ENCODE data around the gene TIAM2.

Gene TIAM2

DNA sequence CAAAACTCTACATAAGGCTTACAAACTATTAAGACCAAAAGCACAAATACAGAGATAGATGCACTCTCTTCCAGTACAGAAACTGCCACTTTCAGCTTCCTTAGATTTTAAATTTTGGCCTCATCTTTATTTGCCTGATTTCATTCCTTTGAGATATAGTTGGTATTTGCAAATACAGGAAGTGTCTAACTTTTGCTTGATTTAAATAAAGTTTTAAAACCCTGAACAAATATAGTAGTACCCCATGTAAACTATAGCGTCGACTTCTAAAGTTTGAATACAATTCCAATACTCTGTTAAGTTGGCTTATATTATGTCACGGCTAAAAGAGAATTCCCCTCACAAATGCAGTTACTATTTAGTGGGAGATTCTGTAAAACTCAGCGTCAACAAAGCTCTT lies 267.5 kb downstream of the TIAM2 start:
- TF ChIP-seq, protein P1, sequence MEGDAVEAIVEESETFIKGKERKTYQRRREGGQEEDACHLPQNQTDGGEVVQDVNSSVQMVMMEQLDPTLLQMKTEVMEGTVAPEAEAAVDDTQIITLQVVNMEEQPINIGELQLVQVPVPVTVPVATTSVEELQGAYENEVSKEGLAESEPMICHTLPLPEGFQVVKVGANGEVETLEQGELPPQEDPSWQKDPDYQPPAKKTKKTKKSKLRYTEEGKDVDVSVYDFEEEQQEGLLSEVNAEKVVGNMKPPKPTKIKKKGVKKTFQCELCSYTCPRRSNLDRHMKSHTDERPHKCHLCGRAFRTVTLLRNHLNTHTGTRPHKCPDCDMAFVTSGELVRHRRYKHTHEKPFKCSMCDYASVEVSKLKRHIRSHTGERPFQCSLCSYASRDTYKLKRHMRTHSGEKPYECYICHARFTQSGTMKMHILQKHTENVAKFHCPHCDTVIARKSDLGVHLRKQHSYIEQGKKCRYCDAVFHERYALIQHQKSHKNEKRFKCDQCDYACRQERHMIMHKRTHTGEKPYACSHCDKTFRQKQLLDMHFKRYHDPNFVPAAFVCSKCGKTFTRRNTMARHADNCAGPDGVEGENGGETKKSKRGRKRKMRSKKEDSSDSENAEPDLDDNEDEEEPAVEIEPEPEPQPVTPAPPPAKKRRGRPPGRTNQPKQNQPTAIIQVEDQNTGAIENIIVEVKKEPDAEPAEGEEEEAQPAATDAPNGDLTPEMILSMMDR (IDR thresholded peaks at IDR 0.05; ENCODE audit: extremely low read depth, insufficient read depth, missing control alignments), result no peak
- in situ Hi-C loops (cut with MboI; ENCODE audit: low pct_unique_long_range_greater_than_20kb, low sequenced_read_pairs, unreplicated experiment), result loop anchor here (25.0 kb wide), 1 partner anchor 575 kb away; no protein-coding TSS in a partner anchor
- no peak for DNase-seq (ENCODE audit: low spot score)

DNA sequence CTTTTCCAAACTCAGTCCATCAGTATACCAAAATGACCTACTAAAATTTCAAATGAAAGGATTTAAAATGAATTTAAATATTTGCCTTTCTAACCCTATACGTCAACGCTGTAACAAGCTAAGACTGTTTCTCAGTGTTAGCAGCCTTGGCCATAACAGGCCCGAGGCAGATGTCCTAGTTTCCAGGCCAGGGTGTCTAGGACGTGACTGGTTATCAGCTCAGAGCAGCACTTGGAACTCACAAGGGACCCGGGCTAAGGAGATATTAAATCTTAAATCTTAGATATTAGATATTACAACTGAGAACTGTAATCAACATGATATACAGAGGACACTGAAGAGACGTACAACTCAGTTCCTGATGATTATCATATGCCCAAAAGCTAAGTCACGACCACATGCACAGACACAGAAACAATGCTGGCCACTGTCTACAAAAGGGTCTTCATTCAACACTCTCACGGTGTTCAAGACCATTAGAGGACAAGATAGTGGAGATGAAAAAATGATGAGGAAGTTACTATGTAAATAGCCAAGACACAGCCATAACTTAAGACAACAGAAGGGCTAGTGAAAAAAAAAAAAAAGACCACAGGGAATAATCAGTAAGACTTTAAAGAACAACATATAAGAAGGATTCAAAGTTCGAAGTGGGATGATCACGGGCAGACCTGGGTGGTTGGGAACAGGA lies 268.4 kb downstream of the TIAM2 start, which contains the start of gene CLDN20:
TSS of gene CLDN20 (plus strand) at position 641 of the 691 bp plus-strand sequence. CDS start 11,707 bp downstream, outside the sequence.
- in situ Hi-C loops (cut with MboI; ENCODE audit: low pct_unique_long_range_greater_than_20kb, low sequenced_read_pairs, unreplicated experiment), result loop anchor here (25.0 kb wide), 1 partner anchor 576 kb away; no protein-coding TSS in a partner anchor
- DNase-seq (ENCODE audit: low spot score), result no peak
- TF ChIP-seq, protein P1 (IDR thresholded peaks at IDR 0.05; ENCODE audit: extremely low read depth, insufficient read depth, missing control alignments), result no peak

DNA sequence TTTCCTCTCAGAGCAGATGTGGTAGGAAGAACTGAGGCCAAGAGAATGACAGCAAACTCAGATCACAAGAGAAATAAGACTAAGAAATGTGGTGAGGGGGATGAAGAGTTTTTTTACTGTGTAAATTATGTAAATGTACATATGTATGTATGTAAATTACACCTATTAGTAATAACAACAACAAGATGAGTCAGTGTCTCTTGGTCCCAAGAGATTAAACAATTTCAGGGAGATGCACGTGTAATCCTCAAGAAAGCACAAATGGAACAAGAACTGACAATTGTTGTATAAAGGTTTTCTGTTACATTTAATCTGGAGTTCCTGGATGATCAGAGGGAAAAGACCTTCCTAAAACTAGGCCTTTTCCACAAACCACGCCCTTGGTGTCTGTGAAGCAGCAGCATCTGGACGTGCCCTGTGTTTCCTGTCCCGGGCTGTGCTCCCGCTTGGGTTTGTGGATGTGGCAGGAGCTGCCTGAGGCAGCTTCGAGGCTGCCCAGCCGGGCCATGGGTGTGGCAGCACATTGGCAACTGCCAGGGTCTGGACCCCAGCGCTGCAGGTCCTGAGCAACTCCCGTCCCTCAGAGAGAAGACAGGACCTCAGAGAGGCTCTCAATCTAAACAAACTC lies 269.7 kb downstream of the TIAM2 start:
- in situ Hi-C loops (cut with MboI; ENCODE audit: low pct_unique_long_range_greater_than_20kb, low sequenced_read_pairs, unreplicated experiment), result loop anchor here (25.0 kb wide), 1 partner anchor 578 kb away; no protein-coding TSS in a partner anchor
- TF ChIP-seq, protein P1 (IDR thresholded peaks at IDR 0.05; ENCODE audit: extremely low read depth, insufficient read depth, missing control alignments), result no peak
- DNase-seq (ENCODE audit: low spot score), result no peak

DNA sequence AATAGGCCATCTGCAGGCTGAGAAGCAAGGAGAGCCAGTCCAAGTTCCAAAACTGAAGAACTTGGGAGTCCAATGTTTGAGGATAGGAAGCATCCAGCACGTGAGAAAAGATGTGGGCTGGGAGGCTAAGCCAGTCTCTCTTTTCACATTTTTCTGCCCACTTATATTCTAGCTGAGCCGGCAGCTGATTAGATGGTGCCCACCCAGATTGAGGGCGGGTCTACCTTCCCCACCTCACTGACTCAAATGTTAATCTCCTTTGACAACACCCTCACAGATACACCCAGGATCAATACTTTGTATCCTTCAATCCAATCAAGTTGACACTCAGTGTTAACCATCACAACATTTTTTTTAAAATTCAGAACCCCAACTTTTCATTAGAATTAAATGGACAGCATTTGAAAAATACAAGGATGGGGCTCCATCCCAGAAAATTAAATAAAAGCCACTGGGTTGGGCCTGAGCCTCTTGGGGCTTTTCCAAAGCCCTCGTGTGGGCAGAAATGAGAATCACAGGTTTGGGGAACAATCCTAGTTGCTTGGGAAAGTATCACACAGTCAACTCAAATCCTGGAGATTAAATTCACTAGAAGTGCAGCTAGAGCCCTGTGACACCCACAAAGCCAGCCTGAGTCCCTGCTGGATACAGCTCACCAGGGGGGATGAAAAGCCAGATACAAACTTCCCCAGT lies 270.9 kb downstream of the TIAM2 start:
- no peak for DNase-seq (ENCODE audit: low spot score)
- in situ Hi-C loops (cut with MboI; ENCODE audit: low pct_unique_long_range_greater_than_20kb, low sequenced_read_pairs, unreplicated experiment), result loop anchor here (25.0 kb wide), 1 partner anchor 579 kb away; no protein-coding TSS in a partner anchor
- TF ChIP-seq, protein P1 (IDR thresholded peaks at IDR 0.05; ENCODE audit: extremely low read depth, insufficient read depth, missing control alignments), result no peak

DNA sequence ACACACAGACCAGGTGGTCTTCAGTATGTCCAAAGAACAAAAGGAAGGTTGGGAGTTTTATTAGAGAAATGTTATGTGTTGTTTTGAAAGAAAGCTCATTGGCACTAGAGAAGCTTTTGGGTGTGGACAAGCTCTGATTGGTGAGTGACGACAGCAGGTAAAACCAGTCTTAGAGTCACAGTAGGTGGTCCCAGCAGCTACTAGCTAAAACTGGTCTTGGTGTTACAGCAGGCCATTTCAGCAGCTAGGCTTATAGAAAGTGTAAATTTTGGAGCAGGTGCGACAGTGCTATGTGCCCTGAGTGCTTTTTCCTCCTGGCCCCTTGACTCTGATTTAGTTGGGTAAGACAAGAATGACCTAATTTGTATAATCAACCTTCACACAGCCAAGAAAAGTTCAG lies 272.3 kb downstream of the TIAM2 start:
- TF ChIP-seq, protein P1 (IDR thresholded peaks at IDR 0.05; ENCODE audit: extremely low read depth, insufficient read depth, missing control alignments), result no peak
- in situ Hi-C loops (cut with MboI; ENCODE audit: low pct_unique_long_range_greater_than_20kb, low sequenced_read_pairs, unreplicated experiment), result loop anchor here (25.0 kb wide), 1 partner anchor 580 kb away; no protein-coding TSS in a partner anchor
- no peak for DNase-seq (ENCODE audit: low spot score)
